Measurements from ENCODE around the gene CCNL2.
"Not testable (repeated sequence)": the region's sequence is repeated elsewhere in the genome, so short reads cannot be mapped to it uniquely, and the experiment has no call there.

Gene CCNL2

DNA sequence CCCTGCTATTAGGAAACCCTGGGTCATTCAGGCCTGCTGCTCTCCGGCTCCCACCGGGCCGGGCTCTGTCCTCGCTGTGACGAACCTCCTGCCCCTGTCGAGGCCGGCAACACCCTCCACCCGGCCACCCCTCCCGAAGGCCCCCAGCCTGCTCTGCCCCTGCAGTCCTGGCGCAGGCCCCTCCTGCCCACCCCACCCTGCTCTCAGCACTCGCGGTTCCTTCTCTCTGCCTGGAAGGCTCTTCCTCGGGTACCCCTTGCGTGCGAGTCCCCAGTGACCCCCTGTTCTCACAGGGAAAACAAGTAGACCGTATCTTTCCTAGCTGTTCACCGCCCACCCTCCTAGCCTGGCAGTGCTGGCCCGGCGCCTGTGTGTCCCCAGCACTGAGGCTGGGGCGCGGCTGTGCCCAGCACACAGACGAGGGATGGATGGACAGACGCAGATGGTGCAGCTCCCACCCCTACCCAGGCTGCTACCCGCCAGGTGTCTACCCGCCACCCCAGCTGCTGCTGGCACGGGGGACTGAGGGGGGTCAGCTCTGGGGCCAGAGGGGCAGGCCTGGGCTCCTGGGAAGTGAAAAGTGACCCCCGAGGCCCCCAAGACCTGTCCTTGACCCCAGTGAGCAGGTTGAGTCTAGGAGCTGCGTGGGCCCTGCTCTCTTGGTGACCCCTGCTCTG, 33.3 kb upstream of the CCNL2 start:
- DNase-seq (ENCODE audit: low spot score): no peak

DNA sequence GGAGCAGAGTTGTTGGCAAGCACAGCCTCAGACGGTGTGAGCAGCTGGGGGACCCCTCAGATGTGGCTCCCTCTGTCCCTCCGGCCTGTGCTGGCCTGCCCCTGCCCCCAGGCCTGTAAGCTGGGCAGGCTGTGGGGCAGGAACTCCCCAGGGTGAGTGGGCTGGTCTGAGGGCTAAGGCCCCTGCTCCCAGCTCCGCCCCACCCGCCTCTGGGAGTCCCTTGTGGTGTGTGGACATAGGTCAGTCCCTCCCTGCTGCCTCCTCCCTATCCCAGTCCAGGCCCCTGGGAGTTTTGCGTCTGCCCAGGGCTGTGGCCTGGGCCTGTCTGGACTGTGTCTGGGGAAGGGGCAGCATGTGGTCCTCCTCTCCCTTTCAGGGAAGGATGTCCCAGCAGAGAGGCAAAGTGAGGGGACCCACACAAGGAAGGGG, 32.7 kb upstream of the CCNL2 start:
- DNase-seq (ENCODE audit: low spot score): no peak

GRCh38 chr1:1430992-1431844, 32.1 kb upstream of the CCNL2 start:
- DNase-seq (ENCODE audit: low spot score): no peak

DNA sequence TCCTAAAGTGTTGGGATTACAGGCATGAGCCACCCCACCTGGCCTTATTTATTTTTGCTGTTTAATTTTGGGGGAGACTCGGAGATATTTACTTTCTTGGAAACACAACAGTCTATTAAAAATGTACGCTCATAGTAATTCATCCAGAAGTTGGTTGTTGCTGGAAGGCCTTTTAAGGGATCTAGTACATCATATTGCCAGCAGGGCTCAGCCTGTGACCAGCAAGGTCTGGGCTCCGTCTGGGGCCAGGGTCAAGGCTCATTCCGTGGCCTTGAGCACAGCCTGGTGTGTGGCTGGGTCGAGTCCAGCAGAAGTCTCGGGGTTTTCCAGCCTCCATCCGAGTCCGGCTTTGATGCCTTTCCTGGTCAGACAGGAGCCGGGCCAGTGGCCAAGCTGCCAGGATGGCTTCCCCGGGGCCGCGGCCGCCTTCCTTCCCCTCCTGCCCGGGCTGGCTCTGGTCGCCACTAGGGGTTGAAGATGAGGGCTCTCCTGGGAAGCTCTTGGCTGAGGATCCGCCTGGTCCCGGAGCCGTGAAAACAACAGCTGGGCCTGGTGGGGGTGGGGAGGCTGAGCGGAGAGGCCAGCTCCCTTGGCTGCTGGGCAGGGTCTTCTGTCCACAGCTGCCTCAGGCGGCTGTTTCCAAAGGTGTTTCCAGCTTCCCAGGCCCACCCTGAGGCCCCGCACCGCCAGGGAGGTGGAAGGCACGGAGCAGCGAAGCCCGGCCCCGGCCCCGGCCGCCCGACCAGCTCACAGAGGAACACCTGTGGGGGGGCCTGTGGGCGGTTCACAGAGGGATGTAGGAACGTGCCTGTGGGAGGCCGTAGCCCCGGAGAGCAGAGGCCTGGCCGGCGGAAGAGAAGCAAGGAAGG, 31.2 kb upstream of the CCNL2 start:
- DNase-seq (ENCODE audit: low spot score): peak; percentile 72

DNA sequence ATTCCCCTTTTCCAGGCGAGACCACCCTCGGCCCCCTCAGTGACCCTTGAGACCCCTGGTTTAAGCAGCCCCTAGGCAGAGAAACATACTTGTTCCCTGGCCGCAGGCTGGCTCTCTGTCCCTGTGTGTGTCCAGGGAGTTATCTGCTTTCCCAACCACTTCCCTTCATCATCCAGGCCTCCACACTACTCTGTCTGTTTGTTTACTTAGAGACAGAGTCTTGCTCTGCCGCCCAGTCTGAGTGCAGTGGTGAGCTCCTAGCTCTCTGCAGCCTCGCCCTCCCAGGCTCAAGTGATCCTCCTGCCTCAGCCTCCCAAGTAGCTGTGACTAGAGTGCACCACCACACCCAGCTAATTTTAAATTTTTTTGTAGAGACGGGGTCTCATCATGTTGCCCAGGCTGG, 30.5 kb upstream of the CCNL2 start:
- DNase-seq (ENCODE audit: low spot score): no peak

GRCh38 chr1:1428967-1429366, 29.8 kb upstream of the CCNL2 start:
- not testable (repeated sequence) for DNase-seq (ENCODE audit: low spot score)

- DNase-seq (ENCODE audit: low spot score): no peak
Observed at GRCh38 chr1:1428174-1428573, 29.0 kb upstream of the CCNL2 start.

DNA sequence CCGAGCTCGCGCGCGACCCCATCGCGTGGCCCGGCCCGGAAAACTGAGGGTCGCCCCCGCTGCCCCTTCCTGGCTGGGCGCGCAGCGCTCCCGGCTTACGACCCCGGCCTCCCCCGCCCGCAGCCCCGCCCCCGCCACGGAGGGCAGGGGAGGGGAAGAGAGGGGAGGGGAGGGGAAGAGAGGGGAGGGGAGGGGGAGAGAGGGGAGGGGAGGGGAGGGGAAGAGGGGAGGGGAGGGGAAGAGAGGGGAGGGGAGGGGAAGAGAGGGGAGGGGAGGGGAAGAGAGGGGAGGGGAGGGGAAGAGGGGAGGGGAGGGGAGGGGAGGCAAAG, 28.6 kb upstream of the CCNL2 start:
- DNase-seq (ENCODE audit: low spot score): no peak

GRCh38 chr1:1427106-1427819, 28.1 kb upstream of the CCNL2 start:
- no peak for DNase-seq (ENCODE audit: low spot score)

DNA sequence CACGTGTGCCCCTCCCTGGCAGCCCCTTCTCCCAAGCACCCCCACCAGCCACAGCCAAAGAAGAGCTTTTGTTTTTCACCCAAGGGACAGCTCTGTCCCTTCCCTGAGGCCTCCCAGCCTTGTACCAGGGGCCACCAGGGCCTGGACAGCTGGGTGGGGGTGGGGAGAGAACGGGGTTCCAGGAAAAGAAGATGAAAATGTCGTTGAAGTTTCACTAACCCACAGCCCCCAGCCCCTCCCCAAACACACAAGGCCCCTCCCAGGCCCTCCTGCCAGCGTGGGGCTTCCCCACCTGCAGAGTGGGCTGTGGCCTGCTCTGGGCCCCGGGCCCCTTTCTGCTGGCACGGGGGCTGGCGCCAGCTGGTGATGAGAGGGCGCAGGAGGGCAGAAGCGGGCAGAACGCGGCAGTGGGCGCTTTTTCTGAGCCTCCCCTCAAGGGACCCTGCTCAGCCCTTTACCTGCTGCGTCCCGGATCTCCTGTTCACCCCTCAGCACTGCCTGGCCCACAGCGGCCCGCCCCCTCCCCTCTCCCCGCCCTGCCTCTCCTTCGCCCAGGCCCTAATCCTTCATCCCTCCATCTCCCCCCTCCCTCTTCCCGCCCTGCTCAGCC, 27.5 kb upstream of the CCNL2 start:
- DNase-seq (ENCODE audit: low spot score): peak; percentile 87

DNA sequence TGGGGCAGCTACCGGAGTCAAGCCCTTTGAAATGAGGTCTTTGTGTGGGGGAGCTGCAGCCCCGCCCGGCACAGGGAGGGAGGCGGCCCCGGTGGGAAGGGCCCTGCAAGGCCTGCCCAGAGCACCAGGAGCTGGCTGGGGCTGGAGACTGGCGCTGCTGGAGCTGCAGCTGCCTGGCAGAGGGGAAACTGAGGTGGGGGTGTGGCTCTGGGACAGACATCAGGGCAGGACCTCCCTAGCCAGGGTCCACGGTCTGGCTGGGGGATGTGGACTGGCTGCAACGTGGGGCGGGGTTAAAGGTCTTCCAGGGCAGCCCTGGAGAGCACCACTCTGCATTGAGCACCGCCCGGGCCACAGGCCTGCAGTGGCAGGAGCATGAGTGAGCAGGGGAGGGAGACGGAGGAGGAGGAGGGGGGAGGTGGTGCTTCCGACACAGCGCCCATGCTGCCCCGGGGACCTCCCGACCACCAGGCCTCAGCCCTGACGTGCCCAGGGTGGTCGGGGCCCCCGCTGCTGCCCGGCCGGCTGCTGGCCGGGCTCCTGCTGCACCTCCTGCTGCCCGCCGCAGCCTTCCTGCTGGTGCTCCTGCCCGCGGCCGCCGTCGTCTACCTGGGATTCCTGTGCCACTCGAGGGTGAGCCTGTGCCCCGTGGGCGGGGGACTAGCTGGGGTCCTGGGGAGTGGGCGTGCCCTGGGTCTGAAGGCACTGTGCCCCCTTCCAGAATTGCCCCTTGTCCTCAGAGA, 26.8 kb upstream of the CCNL2 start:
- peak; percentile 82 for DNase-seq (ENCODE audit: low spot score)

GRCh38 chr1:1425426-1425752, 26.3 kb upstream of the CCNL2 start:
- no peak for DNase-seq (ENCODE audit: low spot score)

DNA sequence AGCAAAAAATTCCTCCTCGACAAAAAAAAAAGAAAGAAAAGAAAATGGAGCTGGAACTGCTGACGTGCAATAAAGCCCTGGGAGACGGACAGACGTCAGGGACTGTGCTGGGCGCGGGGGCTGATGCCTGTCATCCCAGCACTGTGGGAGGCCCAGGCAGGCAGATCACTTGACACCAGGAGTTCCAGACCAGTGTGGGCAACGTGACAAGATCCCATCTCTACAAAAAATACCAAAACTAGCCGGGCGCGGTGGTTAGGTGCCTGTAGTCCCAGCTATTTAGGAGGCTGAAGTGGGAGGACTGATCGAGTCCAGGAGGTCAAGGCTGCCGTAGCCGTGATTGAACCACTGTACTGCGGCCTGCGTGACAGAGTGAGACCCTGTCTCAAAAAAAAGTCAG, 25.6 kb upstream of the CCNL2 start:
- DNase-seq (ENCODE audit: low spot score): no peak

DNA sequence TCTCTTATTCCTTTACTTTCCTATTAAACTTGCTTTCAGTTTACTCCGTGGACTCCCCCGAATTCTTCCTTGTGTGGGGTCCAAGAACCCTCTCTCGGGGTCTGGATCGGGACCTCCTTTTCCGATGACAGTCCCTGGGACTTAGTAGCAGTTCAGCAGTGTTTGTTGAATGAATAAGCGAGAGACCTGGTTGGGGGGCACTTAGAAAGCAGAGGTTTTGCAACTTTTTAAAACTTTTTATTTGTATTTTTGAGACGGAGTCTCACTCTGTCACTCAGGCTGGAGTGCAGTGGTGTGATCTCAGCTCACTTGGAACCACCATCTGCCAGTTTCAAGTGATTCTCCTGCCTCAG, 24.1 kb upstream of the CCNL2 start:
- DNase-seq (ENCODE audit: low spot score): no peak

DNA sequence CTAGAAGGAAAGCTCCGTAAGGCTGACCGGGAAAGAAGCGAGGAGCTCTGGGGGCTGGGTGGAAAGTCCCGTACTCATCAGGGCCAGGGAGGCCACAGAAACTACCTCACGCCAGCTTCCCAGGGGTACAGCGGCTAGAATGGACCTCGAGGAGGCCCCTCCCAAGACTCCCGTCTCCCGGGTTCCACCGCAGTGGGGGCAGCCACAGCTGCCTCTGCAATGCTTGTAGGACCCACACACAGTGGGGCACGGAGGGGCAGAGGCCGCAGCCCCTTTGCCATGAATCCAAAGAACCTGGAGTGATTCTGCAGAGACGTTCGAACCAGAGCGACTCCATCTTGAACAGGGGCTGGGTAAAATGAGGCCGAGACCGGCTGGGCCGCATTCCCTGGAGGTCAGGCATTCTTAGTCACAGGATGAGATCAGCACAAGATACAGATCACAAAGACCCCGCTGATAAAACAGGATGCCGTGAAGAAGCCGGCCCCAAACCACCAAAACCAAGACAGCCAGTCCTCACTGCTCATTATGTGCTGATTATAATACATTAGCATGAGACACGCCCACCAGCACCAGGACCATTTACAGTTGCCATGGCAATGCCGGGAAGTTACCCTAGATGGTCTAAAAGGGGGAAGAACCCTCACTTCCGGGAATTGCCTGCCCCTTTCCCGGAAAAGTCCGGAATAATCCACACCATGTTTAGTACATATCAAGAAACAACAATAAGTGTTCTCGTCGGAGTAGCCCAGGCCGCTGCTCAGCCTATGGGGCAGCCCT, 23.5 kb upstream of the CCNL2 start:
- no peak for DNase-seq (ENCODE audit: low spot score)

GRCh38 chr1:1421907-1422464, 22.9 kb upstream of the CCNL2 start:
- DNase-seq (ENCODE audit: low spot score): no peak

GRCh38 chr1:1421147-1421906, 22.2 kb upstream of the CCNL2 start, which contains the start of gene ANKRD65:
Gene ANKRD65, minus strand, starts transcription at chr1:1421276. Its CDS starts 271 bp downstream, at chr1:1421005.
- peak; percentile 64 for DNase-seq (ENCODE audit: low spot score)

- no peak for DNase-seq (ENCODE audit: low spot score)
Observed at GRCh38 chr1:1420654-1421141, 21.6 kb upstream of the CCNL2 start.
